ENCODE measurements around the gene TTC3.
"Not testable (repeated sequence)": the region's sequence is repeated elsewhere in the genome, so short reads cannot be mapped to it uniquely, and the experiment has no call there.

DNA sequence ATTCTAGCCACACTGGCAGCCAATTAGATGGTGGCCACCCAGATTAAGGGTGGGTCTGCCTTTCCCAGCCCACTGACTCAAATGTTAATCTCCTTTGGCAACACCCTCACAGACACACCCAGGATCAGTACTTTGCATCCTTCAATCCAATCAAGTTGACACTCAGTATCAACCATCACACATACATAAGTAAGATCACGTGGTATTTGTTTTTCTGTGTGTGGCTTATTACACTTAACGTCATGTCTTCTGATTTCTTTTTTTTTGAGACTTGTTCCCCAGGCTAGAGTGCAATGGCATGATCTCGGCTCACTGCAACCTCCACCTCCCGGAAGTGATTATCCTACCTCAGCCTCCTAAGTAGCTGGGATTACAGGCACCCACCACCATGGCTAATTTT, 38.7 kb upstream of the TTC3 start:
- TF ChIP-seq, protein P1, sequence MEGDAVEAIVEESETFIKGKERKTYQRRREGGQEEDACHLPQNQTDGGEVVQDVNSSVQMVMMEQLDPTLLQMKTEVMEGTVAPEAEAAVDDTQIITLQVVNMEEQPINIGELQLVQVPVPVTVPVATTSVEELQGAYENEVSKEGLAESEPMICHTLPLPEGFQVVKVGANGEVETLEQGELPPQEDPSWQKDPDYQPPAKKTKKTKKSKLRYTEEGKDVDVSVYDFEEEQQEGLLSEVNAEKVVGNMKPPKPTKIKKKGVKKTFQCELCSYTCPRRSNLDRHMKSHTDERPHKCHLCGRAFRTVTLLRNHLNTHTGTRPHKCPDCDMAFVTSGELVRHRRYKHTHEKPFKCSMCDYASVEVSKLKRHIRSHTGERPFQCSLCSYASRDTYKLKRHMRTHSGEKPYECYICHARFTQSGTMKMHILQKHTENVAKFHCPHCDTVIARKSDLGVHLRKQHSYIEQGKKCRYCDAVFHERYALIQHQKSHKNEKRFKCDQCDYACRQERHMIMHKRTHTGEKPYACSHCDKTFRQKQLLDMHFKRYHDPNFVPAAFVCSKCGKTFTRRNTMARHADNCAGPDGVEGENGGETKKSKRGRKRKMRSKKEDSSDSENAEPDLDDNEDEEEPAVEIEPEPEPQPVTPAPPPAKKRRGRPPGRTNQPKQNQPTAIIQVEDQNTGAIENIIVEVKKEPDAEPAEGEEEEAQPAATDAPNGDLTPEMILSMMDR (IDR thresholded peaks at IDR 0.05), result not testable (repeated sequence)
- TF ChIP-seq ZFX (IDR thresholded peaks at IDR 0.05; ENCODE audit: borderline replicate concordance), result not testable (repeated sequence)
